Calu3 (cell line): ENCODE results near the gene SPHKAP. TPM values are rescaled to one million over a fixed set of nuclear protein-coding genes. Genes with fewer than 3 reads are reported as not detected.

ENCODE experiments used
- BruUV-seq: library from RNA; stranded (reverse); fragments of 400-500 nt; replicated peaks from 2 replicates; lab custom pipeline; 2021; lab: Mats Ljungman, UMichigan
- CTCF ChIA-PET: fragments of 300-600 bp; sonication (Branson Sonifier 250); formaldehyde crosslinking; loops from one replicate; lab custom pipeline; 2022; ENCODE audit warnings: antibody characterized with exemption; lab: Charles Lee
- DNase-seq: peaks from one replicate; pipeline ENCODE4 v3.0.0; 2022
- H3K27ac Mint-ChIP-seq: one replicate; pipeline ENCODE4 v1.8.0; 2022; ENCODE audit warnings: mixed read lengths; ENCODE audit not compliant: unreplicated experiment
- H3K27me3 Mint-ChIP-seq: one replicate; pipeline ENCODE4 v1.8.0; 2022; ENCODE audit warnings: mixed read lengths; ENCODE audit not compliant: unreplicated experiment
- H3K36me3 Mint-ChIP-seq: one replicate; pipeline ENCODE4 v1.8.0; 2022; ENCODE audit warnings: mild to moderate bottlenecking, moderate library complexity, mixed read lengths; ENCODE audit not compliant: insufficient read depth, unreplicated experiment
- H3K4me1 Mint-ChIP-seq: one replicate; pipeline ENCODE4 v1.8.0; 2022; ENCODE audit warnings: mild to moderate bottlenecking, low read depth, mixed read lengths; ENCODE audit not compliant: unreplicated experiment
- H3K4me3 Mint-ChIP-seq: one replicate; pipeline ENCODE4 v1.8.0; 2022; ENCODE audit warnings: mild to moderate bottlenecking, low read depth, moderate library complexity, mixed read lengths; ENCODE audit not compliant: unreplicated experiment
- H3K9me3 Mint-ChIP-seq: one replicate; pipeline ENCODE4 v1.8.0; 2022; ENCODE audit warnings: low read depth, mixed read lengths; ENCODE audit not compliant: unreplicated experiment
- CTCF ChIP-seq: fragments of 200-600 bp; IDR thresholded peaks from one replicate; pipeline ENCODE4 v1.8.0; 2022; ENCODE audit warnings: antibody characterized with exemption; ENCODE audit not compliant: unreplicated experiment
- intact Hi-C: fragments of 100-400 bp; cut with micrococcal nuclease; formaldehyde crosslinking; loops from one replicate; pipeline ENCODE4 v1.10.0; 2022; ENCODE audit not compliant: unreplicated experiment
- total RNA-seq: library from RNA; stranded (reverse); gene quantifications from 2 replicates; pipeline ENCODE4 v1.2.3, GENCODE V29; 2022

The SPHKAP gene
- total RNA-seq, 1 experiment from 2014 or later: not detected

- H3K4me3 Mint-ChIP-seq: no peak overlapping the region
- no peak for DNase-seq
- CTCF ChIA-PET: no interaction called here
- no peaks in the 10 kb centered on the region for H3K36me3 Mint-ChIP-seq
- intact Hi-C loops: no loop called here
- BruUV-seq: no TSS peak
- no peak for TF ChIP-seq CTCF
- H3K27ac Mint-ChIP-seq: no peak overlapping the region
- peaks cover 11% of the 10 kb centered on the region for H3K27me3 Mint-ChIP-seq
- no peaks in the 10 kb centered on the region for H3K4me1 Mint-ChIP-seq
- H3K9me3 Mint-ChIP-seq: no peaks in the 10 kb centered on the region
These were observed 163.7 kb downstream of the SPHKAP start for GRCh38 chr2:228017784-228018183.

- CTCF ChIA-PET: no interaction called here
- H3K27ac Mint-ChIP-seq: no peak overlapping the region
These were observed 165.1 kb downstream of the SPHKAP start for GRCh38 chr2:228016402-228016801.

GRCh38 chr2:228015741-228016140, 165.7 kb downstream of the SPHKAP start:
- H3K27ac Mint-ChIP-seq: no peak overlapping the region
- no peak overlapping the region for H3K4me3 Mint-ChIP-seq
- no TSS peak for BruUV-seq
- no peaks in the 10 kb centered on the region for H3K9me3 Mint-ChIP-seq
- intact Hi-C loops: no loop called here
- peaks cover 4% of the 10 kb centered on the region for H3K4me1 Mint-ChIP-seq
- no peak for TF ChIP-seq CTCF
- no peaks in the 10 kb centered on the region for H3K36me3 Mint-ChIP-seq
- no peak for DNase-seq
- H3K27me3 Mint-ChIP-seq: peaks cover 11% of the 10 kb centered on the region
- CTCF ChIA-PET: no interaction called here

More at GRCh38 chr2:228016402-228016801, 165.1 kb downstream of the SPHKAP start:
- no TSS peak for BruUV-seq
- DNase-seq: no peak
- Mint-ChIP-seq H3K36me3 (no peaks in the 10 kb centered on the region), H3K4me1 (no peaks in the 10 kb centered on the region), H3K4me3 (no peak overlapping the region), H3K9me3 (no peaks in the 10 kb centered on the region), H3K27me3 (peaks cover 11% of the 10 kb centered on the region)
- no peak for TF ChIP-seq CTCF
- intact Hi-C loops: no loop called here

GRCh38 chr2:227996366-227996765, 185.1 kb downstream of the SPHKAP start:
- no peak for DNase-seq
- intact Hi-C loops: no loop called here
- BruUV-seq: no TSS peak
- TF ChIP-seq CTCF: no peak
- Mint-ChIP-seq H3K27ac (no peak overlapping the region), H3K4me3 (no peak overlapping the region), H3K9me3 (no peaks in the 10 kb centered on the region), H3K27me3 (peaks cover 19% of the 10 kb centered on the region), H3K36me3 (no peaks in the 10 kb centered on the region), H3K4me1 (no peaks in the 10 kb centered on the region)
- CTCF ChIA-PET: no interaction called here
